22Rv1 (cell line): ENCODE results near the gene ATP5F1B.

ENCODE experiments used
- CTCF ChIP-seq: fragments of 450-650 bp; IDR thresholded peaks from 2 replicates; pipeline ENCODE4 v1.5.1; 2017; ENCODE audit warnings: mild to moderate bottlenecking
- ZFX ChIP-seq: fragments of 450-650 bp; IDR thresholded peaks from 2 replicates; pipeline ENCODE4 v1.6.1; 2017; ENCODE audit warnings: antibody characterized with exemption, borderline replicate concordance

DNA sequence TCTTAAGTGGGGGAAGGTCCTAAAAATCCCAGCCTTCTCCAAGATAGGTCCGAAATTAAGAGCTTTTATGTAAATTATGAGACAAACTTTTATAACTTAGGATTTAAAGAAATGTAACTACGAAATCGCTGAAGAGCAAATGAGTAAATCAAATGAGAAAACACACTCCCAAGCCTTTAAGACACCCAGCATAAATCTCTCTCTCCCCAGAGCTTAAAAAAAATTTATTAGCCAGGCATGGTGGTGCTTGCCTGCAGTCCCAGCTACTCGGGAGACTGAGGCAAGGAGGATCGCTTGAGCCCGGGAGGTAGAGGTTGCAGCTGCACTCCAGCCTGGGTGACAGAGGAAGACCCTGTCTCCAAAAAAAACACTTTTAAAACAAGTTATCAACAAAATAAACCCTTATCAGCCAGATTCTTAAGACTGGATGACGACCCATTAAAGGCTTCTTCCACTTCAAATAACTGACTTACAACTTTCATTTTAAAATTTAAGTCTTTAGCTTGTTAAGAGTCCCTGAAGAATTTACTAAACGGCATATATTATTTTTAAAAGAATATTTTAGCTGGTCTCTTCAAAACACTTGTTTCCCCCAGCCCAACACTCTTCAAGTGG is 39.1 kb upstream of the ATP5F1B start:
- TF ChIP-seq CTCF: no peak
- no peak for TF ChIP-seq ZFX
